ENCODE measurements around the gene IKZF2.

The IKZF2 gene

GRCh38 chr2:213001297-213001910 is 150.0 kb downstream of the IKZF2 start:
- DNase-seq: no peak
- TF ChIP-seq POLR2A (IDR thresholded peaks at IDR 0.05; ENCODE audit: low read length) (no peak), GATA1 (IDR thresholded peaks at IDR 0.05; ENCODE audit: low read depth, low read length) (no peak)

- no peak for DNase-seq
Measured at GRCh38 chr2:212998626-212999359, 152.6 kb downstream of the IKZF2 start.

GRCh38 chr2:212997526-212998020 is 153.8 kb downstream of the IKZF2 start:
- no peak for TF ChIP-seq GATA1 (IDR thresholded peaks at IDR 0.05; ENCODE audit: low read depth, low read length)
- TF ChIP-seq POLR2A (IDR thresholded peaks at IDR 0.05; ENCODE audit: low read length): no peak
- no peak for DNase-seq

More at GRCh38 chr2:212998626-212999359, 152.6 kb downstream of the IKZF2 start:
- no peak for TF ChIP-seq POLR2A (IDR thresholded peaks at IDR 0.05; ENCODE audit: low read length)
- no peak for TF ChIP-seq GATA1 (IDR thresholded peaks at IDR 0.05; ENCODE audit: low read depth, low read length)

GRCh38 chr2:212995920-212996319 is 155.5 kb downstream of the IKZF2 start:
- TF ChIP-seq GATA1 (IDR thresholded peaks at IDR 0.05; ENCODE audit: low read depth, low read length) (no peak), POLR2A (IDR thresholded peaks at IDR 0.05; ENCODE audit: low read length) (no peak)
- no peak for DNase-seq

- TF ChIP-seq GATA1 (IDR thresholded peaks at IDR 0.05; ENCODE audit: low read depth, low read length): no peak
- DNase-seq: no peak
Measured at GRCh38 chr2:212994976-212995375, 156.4 kb downstream of the IKZF2 start.

- TF ChIP-seq POLR2A (IDR thresholded peaks at IDR 0.05; ENCODE audit: low read length) (no peak), GATA1 (IDR thresholded peaks at IDR 0.05; ENCODE audit: low read depth, low read length) (no peak)
Measured at GRCh38 chr2:212991120-212991519, 160.3 kb downstream of the IKZF2 start.

GRCh38 chr2:212990697-212991096 is 160.7 kb downstream of the IKZF2 start:
- TF ChIP-seq GATA1 (IDR thresholded peaks at IDR 0.05; ENCODE audit: low read depth, low read length) (no peak), POLR2A (IDR thresholded peaks at IDR 0.05; ENCODE audit: low read length) (no peak)
- no peak for DNase-seq

More at GRCh38 chr2:212991120-212991519, 160.3 kb downstream of the IKZF2 start:
- no peak for DNase-seq

- TF ChIP-seq GATA1 (IDR thresholded peaks at IDR 0.05; ENCODE audit: low read depth, low read length): no peak
- no peak for TF ChIP-seq POLR2A (IDR thresholded peaks at IDR 0.05; ENCODE audit: low read length)
- no peak for DNase-seq
Measured at GRCh38 chr2:212987492-212987891, 163.9 kb downstream of the IKZF2 start.

GRCh38 chr2:212984129-212984528 is 167.3 kb downstream of the IKZF2 start:
- DNase-seq: no peak
- TF ChIP-seq POLR2A (IDR thresholded peaks at IDR 0.05; ENCODE audit: low read length) (no peak), GATA1 (IDR thresholded peaks at IDR 0.05; ENCODE audit: low read depth, low read length) (no peak)

- no peak for TF ChIP-seq POLR2A (IDR thresholded peaks at IDR 0.05; ENCODE audit: low read length)
- TF ChIP-seq GATA1 (IDR thresholded peaks at IDR 0.05; ENCODE audit: low read depth, low read length): no peak
- DNase-seq: peak; percentile 26 to 81
Measured at GRCh38 chr2:212979799-212980198, 171.6 kb downstream of the IKZF2 start.

- TF ChIP-seq GATA1 (IDR thresholded peaks at IDR 0.05; ENCODE audit: low read depth, low read length) (no peak), POLR2A (IDR thresholded peaks at IDR 0.05; ENCODE audit: low read length) (no peak)
Measured at GRCh38 chr2:212979046-212979612, 172.3 kb downstream of the IKZF2 start.

GRCh38 chr2:212977152-212977551 is 174.3 kb downstream of the IKZF2 start:
- no peak for DNase-seq

More at GRCh38 chr2:212979046-212979612, 172.3 kb downstream of the IKZF2 start:
- no peak for DNase-seq

GRCh38 chr2:212975333-212975732 is 176.1 kb downstream of the IKZF2 start:
- no peak for DNase-seq
- no peak for TF ChIP-seq POLR2A (IDR thresholded peaks at IDR 0.05; ENCODE audit: low read length)
- no peak for TF ChIP-seq GATA1 (IDR thresholded peaks at IDR 0.05; ENCODE audit: low read depth, low read length)

More at GRCh38 chr2:212977152-212977551, 174.3 kb downstream of the IKZF2 start:
- no peak for TF ChIP-seq POLR2A (IDR thresholded peaks at IDR 0.05; ENCODE audit: low read length)
- no peak for TF ChIP-seq GATA1 (IDR thresholded peaks at IDR 0.05; ENCODE audit: low read depth, low read length)

GRCh38 chr2:212974692-212975091 is 176.7 kb downstream of the IKZF2 start:
- DNase-seq: peak in 1 of 2 experiments; percentile 33
- TF ChIP-seq POLR2A (IDR thresholded peaks at IDR 0.05; ENCODE audit: low read length) (no peak), GATA1 (IDR thresholded peaks at IDR 0.05; ENCODE audit: low read depth, low read length) (no peak)

Measured in erythroblast (primary cell).